OCI-LY7 (cell line): ENCODE data around the gene TIGIT. TPM values are rescaled to one million over a fixed set of nuclear protein-coding genes. Genes with fewer than 3 reads are reported as not detected.

Experiments used
- Bru-seq: library from RNA; stranded (reverse); fragments of 400-500 nt; gene quantifications from one replicate; lab custom pipeline; 2021; lab: Mats Ljungman, UMichigan
- BruChase-seq, 2 experiments: library from RNA; stranded (reverse); fragments of 400-500 nt; gene quantifications; one replicate each; lab custom pipeline; 2021; lab: Mats Ljungman, UMichigan
- BruUV-seq: library from RNA; stranded (reverse); fragments of 400-500 nt; replicated peaks from 2 replicates; lab custom pipeline; 2021; lab: Mats Ljungman, UMichigan
- CTCF ChIA-PET: fragments of 300-600 bp; sonication (Branson Sonifier 250); formaldehyde crosslinking; loops from one replicate; lab custom pipeline; 2022; ENCODE audit warnings: antibody characterized with exemption; ENCODE audit not compliant: unreplicated experiment; lab: Charles Lee
- POLR2A ChIA-PET: fragments of 300-600 bp; sonication (Branson Sonifier 250); formaldehyde crosslinking; loops from one replicate; lab custom pipeline; 2022; ENCODE audit warnings: antibody characterized with exemption; lab: Charles Lee
- DNase-seq: peaks from one replicate; pipeline ENCODE4 v3.0.0-alpha.2; 2015; ENCODE audit warnings: low spot score
- H2AFZ ChIP-seq: fragments of 200-600 bp; sonication (generic), shearing (Covaris generic); 2 replicates; pipeline ENCODE4 v1.6.1; 2014; ENCODE audit warnings: mild to moderate bottlenecking, antibody characterized with exemption, low read length, moderate library complexity
- H3K27ac ChIP-seq: fragments of 200-600 bp; sonication (generic); 2 replicates; pipeline ENCODE4 v1.5.1; 2014; ENCODE audit warnings: mixed run types, low read depth, mild to moderate bottlenecking, moderate library complexity, low read length, inconsistent platforms; ENCODE audit not compliant: poor library complexity, severe bottlenecking
- H3K36me3 ChIP-seq: fragments of 200-600 bp; sonication (generic); 2 replicates; pipeline ENCODE4 v1.6.1; 2014; ENCODE audit warnings: mild to moderate bottlenecking, antibody characterized with exemption, low read length, moderate library complexity, mixed read lengths; ENCODE audit not compliant: insufficient read depth
- H3K4me1 ChIP-seq: fragments of 200-600 bp; sonication (generic); 2 replicates; pipeline ENCODE4 v1.5.1; 2014; ENCODE audit warnings: mild to moderate bottlenecking, low read length; ENCODE audit not compliant: insufficient read depth, poor library complexity, severe bottlenecking
- H3K4me2 ChIP-seq: fragments of 200-600 bp; sonication (generic); 2 replicates; pipeline ENCODE4 v1.6.1; 2014; ENCODE audit warnings: mild to moderate bottlenecking, low read length
- H3K4me3 ChIP-seq: fragments of 200-600 bp; sonication (generic); 2 replicates; pipeline ENCODE4 v1.5.1; 2014; ENCODE audit warnings: mild to moderate bottlenecking, low read depth, low read length; ENCODE audit not compliant: poor library complexity, severe bottlenecking
- H3K79me2 ChIP-seq: fragments of 200-600 bp; sonication (generic); 2 replicates; pipeline ENCODE4 v1.6.1; 2016; ENCODE audit warnings: low read depth, mild to moderate bottlenecking, low read length, moderate library complexity, mixed read lengths; ENCODE audit not compliant: insufficient read depth
- H3K9me2 ChIP-seq: fragments of 200-600 bp; sonication (generic); 2 replicates; pipeline ENCODE4 v1.6.1; 2016; ENCODE audit warnings: mild to moderate bottlenecking, low read length, mixed read lengths; ENCODE audit not compliant: insufficient read depth
- H3K9me3 ChIP-seq: fragments of 200-600 bp; sonication (generic); 2 replicates; pipeline ENCODE4 v1.6.1; 2014; ENCODE audit warnings: mild to moderate bottlenecking, mixed run types, low read length, mixed read lengths
- H4K20me1 ChIP-seq: fragments of 200-600 bp; sonication (generic); 2 replicates; pipeline ENCODE4 v1.6.1; 2014; ENCODE audit warnings: mild to moderate bottlenecking, antibody characterized with exemption, low read length, moderate library complexity, mixed read lengths; ENCODE audit not compliant: insufficient read depth
- EZH2phosphoT487 ChIP-seq: fragments of 200-600 bp; sonication (generic); IDR thresholded peaks from 2 replicates; pipeline ENCODE4 v1.6.1; 2018; ENCODE audit warnings: low read depth, borderline replicate concordance, mild to moderate bottlenecking, mixed run types, antibody characterized with exemption, low read length, moderate library complexity, mixed read lengths
- intact Hi-C: fragments of 100-400 bp; cut with micrococcal nuclease; formaldehyde crosslinking; loops from one replicate; pipeline ENCODE4 v1.10.0; 2022; ENCODE audit not compliant: unreplicated experiment
- long read RNA-seq: library from polyadenylated mRNA; stranded (forward); transcript quantifications from one replicate; pipeline ENCODE4 v2.0.0, GENCODE V29; 2022
- total RNA-seq, 2 experiments: library from RNA; depleted of rRNA in 1 of 2; stranded (reverse); fragments of >200 nt in 1 of 2; shearing (Covaris generic) in 1 of 2; gene quantifications; 2 replicates each; pipeline ENCODE4 v1.2.3, GENCODE V29; 2014 to 2022
- TF ChIP-seq, protein P1 (sequence below): fragments of 200-600 bp; sonication (generic); conservative IDR thresholded peaks from 2 replicates; pipeline ENCODE4 v1.5.1; 2014; ENCODE audit warnings: mild to moderate bottlenecking, antibody characterized with exemption, low read length, moderate library complexity, mixed read lengths

The TIGIT gene
- total RNA-seq (2014; rRNA removed; shearing (Covaris generic)) (0.35 TPM in 1 of 2 replicates, not detected in the other), total RNA-seq (2022) (0.72 and 2.3 TPM in 2 replicates), Bru-seq, nascent RNA (percentile 30 among the genes with signal in this experiment), BruChase-seq, experiment 1, labeled RNA remaining after a 6-hour chase (percentile 22 among the genes with signal in this experiment), BruChase-seq, experiment 2, labeled RNA remaining after a 2-hour chase (percentile 27 among the genes with signal in this experiment)
- long read RNA-seq, partial matches to known transcripts = 0 of 2 reads
- long read RNA-seq, other reads (novel, unspliced or antisense) = 2 of 2 reads

- Histone ChIP-seq H3K4me2 (no peak within 1 kb of the TSS), H3K4me1 (peaks cover 8% of the 10 kb centered on the region), H3K27ac (no peak within 1 kb of the TSS), H3K4me3 (no peak within 1 kb of the TSS), H3K9me3 (no peaks in the 10 kb centered on the region), H3K9me2 (no peaks in the 10 kb centered on the region), H4K20me1 (no peaks in the 10 kb centered on the region), H3K79me2 (no peaks in the 10 kb centered on the region), H2AFZ (peak within 1 kb of the TSS; percentile 80), H3K36me3 (no peaks in the 10 kb centered on the region)
- no TSS peak for BruUV-seq
- ChIA-PET POLR2A (interaction anchor here (1.4 kb wide), 1 partner anchor 14 kb away, joined by 4 read pairs; no protein-coding TSS in a partner anchor), CTCF (no interaction called here)
- intact Hi-C loops = loop anchor here (10.0 kb wide), 1 partner anchor 449 kb away; no protein-coding TSS in a partner anchor
- no peak for DNase-seq
- TF ChIP-seq EZH2phosphoT487 = no peak
- TF ChIP-seq, protein P1, sequence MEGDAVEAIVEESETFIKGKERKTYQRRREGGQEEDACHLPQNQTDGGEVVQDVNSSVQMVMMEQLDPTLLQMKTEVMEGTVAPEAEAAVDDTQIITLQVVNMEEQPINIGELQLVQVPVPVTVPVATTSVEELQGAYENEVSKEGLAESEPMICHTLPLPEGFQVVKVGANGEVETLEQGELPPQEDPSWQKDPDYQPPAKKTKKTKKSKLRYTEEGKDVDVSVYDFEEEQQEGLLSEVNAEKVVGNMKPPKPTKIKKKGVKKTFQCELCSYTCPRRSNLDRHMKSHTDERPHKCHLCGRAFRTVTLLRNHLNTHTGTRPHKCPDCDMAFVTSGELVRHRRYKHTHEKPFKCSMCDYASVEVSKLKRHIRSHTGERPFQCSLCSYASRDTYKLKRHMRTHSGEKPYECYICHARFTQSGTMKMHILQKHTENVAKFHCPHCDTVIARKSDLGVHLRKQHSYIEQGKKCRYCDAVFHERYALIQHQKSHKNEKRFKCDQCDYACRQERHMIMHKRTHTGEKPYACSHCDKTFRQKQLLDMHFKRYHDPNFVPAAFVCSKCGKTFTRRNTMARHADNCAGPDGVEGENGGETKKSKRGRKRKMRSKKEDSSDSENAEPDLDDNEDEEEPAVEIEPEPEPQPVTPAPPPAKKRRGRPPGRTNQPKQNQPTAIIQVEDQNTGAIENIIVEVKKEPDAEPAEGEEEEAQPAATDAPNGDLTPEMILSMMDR = no peak
Measured at GRCh38 chr3:114293838-114294535, at the start of gene TIGIT. Gene TIGIT, plus strand, starts transcription at chr3:114294028. Its CDS starts 34 bp downstream, at chr3:114294062.

DNA sequence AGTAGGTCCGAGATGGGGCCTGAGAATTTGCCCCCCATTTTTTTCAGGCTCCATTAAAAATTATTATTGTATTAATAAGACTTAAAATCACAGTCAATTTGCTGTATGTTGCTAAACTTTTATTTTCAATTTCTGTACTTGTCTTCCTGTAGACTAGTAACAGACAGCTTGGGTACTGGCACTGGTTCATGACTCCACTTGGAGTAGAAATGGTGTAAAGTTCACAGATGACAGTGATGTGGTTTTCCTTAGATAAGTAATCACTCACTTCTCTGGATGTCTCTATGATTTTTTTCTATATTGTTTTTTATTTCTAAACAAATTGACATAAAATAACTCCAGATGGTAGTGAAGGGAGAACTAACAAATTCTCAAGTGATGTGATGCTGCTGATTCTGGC is 40.9 kb upstream of the TIGIT start:
- H3K36me3 ChIP-seq = no peaks in the 10 kb centered on the region
- no TSS peak for BruUV-seq
- no peak overlapping the region for H2AFZ ChIP-seq
- no peaks in the 10 kb centered on the region for H3K9me2 ChIP-seq
- intact Hi-C loops = no loop called here
- no peak overlapping the region for H3K4me2 ChIP-seq
- H4K20me1 ChIP-seq = no peaks in the 10 kb centered on the region
- TF ChIP-seq EZH2phosphoT487 = no peak
- TF ChIP-seq, protein P1 = no peak
- no peaks in the 10 kb centered on the region for H3K4me1 ChIP-seq
- DNase-seq = no peak
- H3K27ac ChIP-seq = no peak overlapping the region
- no peaks in the 10 kb centered on the region for H3K79me2 ChIP-seq
- CTCF ChIA-PET = no interaction called here
- H3K9me3 ChIP-seq = no peaks in the 10 kb centered on the region
- POLR2A ChIA-PET = no interaction called here
- no peak overlapping the region for H3K4me3 ChIP-seq

DNA sequence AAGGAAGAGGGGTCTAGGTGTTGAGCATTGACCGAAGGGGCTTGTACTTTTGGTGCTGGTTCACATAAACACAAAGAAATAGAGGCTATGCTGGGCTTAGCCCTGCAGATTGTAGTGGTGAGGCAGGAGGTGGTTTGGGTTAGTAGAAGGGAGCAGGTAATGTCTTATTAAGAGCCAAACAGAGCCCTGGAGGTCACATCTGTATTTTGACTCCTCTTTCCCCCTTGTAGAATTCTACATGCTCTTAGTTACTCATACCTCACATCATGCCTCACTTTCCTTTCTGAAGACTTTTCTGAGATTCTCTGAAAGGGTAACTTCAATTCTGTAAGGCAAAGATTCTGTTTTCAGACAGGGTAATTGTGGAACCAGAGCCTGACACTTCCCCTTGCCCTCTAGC is 40.3 kb upstream of the TIGIT start:
- ChIA-PET POLR2A (no interaction called here), CTCF (no interaction called here)
- Histone ChIP-seq H3K27ac (no peak overlapping the region), H4K20me1 (no peaks in the 10 kb centered on the region), H3K4me2 (no peak overlapping the region), H3K36me3 (no peaks in the 10 kb centered on the region), H2AFZ (no peak overlapping the region), H3K9me3 (no peaks in the 10 kb centered on the region), H3K4me3 (no peak overlapping the region), H3K9me2 (no peaks in the 10 kb centered on the region), H3K4me1 (no peaks in the 10 kb centered on the region), H3K79me2 (no peaks in the 10 kb centered on the region)
- no peak for TF ChIP-seq EZH2phosphoT487
- TF ChIP-seq, protein P1 = no peak
- intact Hi-C loops = no loop called here
- no TSS peak for BruUV-seq
- DNase-seq = no peak
